Neuron (in vitro differentiated cells): Measurements from ENCODE around the gene PCYT2.
"Not testable (repeated sequence)": the region's sequence is repeated elsewhere in the genome, so short reads cannot be mapped to it uniquely, and the experiment has no call there.

Source experiments
- H2AFZ ChIP-seq: one replicate; pipeline ENCODE4 v1.6.1; 2013; ENCODE audit warnings: low read depth, mild to moderate bottlenecking, inconsistent platforms, low read length, moderate library complexity
- H3K27me3 ChIP-seq: one replicate; pipeline ENCODE4 v1.6.1; 2013; ENCODE audit warnings: low read length; ENCODE audit not compliant: insufficient read depth
- H3K36me3 ChIP-seq: one replicate; pipeline ENCODE4 v1.6.1; 2013; ENCODE audit warnings: low read length; ENCODE audit not compliant: insufficient read depth
- H3K4me1 ChIP-seq: one replicate; pipeline ENCODE4 v1.6.1; 2013; ENCODE audit warnings: low read length; ENCODE audit not compliant: insufficient read depth
- H3K4me3 ChIP-seq: 2 replicates; pipeline ENCODE4 v1.5.1; 2013; ENCODE audit warnings: mild to moderate bottlenecking, low read length, moderate library complexity
- H3K9me3 ChIP-seq: one replicate; pipeline ENCODE4 v1.6.1; 2013; ENCODE audit warnings: low read length

PCYT2 gene

GRCh38 chr17:81918333-81918669 is 7.1 kb upstream of the PCYT2 start:
- not testable (repeated sequence) for H2AFZ ChIP-seq, H3K27me3 ChIP-seq, H3K9me3 ChIP-seq
- Histone ChIP-seq H3K4me1 (peaks cover 13% of the 10 kb centered on the region), H3K4me3 (peak overlapping the region; percentile 66), H3K36me3 (peaks cover 41% of the 10 kb centered on the region)

DNA sequence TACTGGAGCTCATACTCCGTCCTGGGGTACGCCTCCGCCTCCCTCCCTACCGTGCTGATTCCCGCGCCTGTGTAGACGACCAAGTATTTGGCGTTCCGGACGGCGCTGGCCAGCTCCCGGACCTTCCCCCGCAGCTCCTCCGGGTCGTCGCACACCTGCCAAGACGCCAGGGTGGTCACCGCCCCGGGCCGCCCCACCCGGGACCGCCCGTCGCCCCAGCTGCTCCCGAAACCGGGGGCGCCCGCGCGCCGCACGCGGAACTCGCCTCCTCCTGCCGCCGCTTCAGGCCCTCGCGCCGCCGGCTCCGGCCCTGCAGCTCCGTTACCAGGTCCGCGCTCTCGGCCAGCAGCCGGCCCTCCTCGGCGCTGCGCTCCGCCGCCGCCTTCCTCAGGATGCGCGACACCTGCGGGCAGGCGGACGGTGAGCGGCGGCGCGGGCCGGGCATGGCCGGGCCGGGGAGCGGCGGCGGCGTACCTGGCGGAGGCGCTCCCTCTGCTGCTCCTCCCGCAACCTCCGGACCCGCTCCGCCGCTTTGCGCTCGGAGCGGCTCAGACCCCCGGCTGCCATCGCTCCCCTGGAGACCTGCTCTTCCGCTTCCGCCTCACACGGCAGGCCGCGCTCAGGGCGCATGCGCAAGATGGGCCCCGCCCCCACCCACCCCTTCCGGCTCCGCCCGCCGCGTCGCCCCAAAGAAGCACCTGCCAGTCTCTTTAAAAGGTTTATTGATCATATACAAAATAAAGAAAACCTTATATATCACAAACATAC is 6.5 kb upstream of the PCYT2 start, which contains the start of gene SIRT7:
Gene SIRT7 (minus strand): TSS at position 612 of the 768 bp plus-strand sequence. CDS start 45 bp downstream, at position 567.
- Histone ChIP-seq H3K9me3 (no peaks in the 10 kb centered on the region), H3K27me3 (no peaks in the 10 kb centered on the region), H3K4me1 (peaks cover 13% of the 10 kb centered on the region), H3K36me3 (peaks cover 44% of the 10 kb centered on the region), H2AFZ (no peak within 1 kb of the TSS), H3K4me3 (peak within 1 kb of the TSS; percentile 66)

DNA sequence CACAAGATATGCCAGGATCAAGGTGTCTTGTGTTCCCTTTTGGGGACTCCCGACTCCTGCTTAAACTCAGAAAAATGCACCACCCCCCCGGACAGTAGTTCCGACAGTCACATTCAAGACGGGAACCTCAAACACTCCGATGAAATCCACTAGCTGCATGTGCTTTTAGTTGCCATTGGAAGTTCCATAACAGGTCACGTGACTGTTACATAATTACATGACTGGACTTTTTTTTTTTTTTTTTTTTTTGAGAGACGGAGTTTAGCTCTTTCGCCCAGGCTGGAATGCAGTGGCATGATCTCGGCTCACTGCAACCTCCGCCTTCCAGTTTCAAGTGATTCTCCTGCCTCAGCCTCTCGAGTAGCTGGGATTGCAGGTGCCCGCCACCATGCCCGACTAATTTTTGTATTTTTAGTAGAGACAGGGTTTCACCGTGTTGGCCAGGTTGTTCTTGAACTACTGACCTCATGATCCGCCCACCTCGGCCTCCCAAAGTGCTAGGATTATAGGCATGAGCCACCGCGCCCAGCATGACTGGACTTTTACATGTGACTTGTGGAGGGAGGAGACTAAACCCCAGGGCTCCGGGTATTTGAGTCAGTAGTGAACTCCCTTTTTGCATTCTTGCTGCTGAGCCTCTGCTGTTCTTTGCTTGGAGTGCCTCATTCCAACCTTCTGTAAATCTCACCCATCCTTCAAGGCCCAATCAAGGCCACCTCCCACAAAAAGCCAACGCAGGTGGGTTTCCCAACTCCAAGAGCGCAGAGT is 5.2 kb upstream of the PCYT2 start:
- peaks cover 13% of the 10 kb centered on the region for H3K4me1 ChIP-seq
- H3K4me3 ChIP-seq, result peak overlapping the region; percentile 66
- no peaks in the 10 kb centered on the region for H3K9me3 ChIP-seq
- no peaks in the 10 kb centered on the region for H3K27me3 ChIP-seq
- peaks cover 46% of the 10 kb centered on the region for H3K36me3 ChIP-seq
- H2AFZ ChIP-seq, result no peak overlapping the region

GRCh38 chr17:81915331-81915730 is 4.1 kb upstream of the PCYT2 start:
- H3K9me3 ChIP-seq, result no peaks in the 10 kb centered on the region
- no peaks in the 10 kb centered on the region for H3K27me3 ChIP-seq
- peaks cover 16% of the 10 kb centered on the region for H3K4me1 ChIP-seq
- no peak overlapping the region for H2AFZ ChIP-seq
- H3K4me3 ChIP-seq, result no peak overlapping the region
- peaks cover 39% of the 10 kb centered on the region for H3K36me3 ChIP-seq

DNA sequence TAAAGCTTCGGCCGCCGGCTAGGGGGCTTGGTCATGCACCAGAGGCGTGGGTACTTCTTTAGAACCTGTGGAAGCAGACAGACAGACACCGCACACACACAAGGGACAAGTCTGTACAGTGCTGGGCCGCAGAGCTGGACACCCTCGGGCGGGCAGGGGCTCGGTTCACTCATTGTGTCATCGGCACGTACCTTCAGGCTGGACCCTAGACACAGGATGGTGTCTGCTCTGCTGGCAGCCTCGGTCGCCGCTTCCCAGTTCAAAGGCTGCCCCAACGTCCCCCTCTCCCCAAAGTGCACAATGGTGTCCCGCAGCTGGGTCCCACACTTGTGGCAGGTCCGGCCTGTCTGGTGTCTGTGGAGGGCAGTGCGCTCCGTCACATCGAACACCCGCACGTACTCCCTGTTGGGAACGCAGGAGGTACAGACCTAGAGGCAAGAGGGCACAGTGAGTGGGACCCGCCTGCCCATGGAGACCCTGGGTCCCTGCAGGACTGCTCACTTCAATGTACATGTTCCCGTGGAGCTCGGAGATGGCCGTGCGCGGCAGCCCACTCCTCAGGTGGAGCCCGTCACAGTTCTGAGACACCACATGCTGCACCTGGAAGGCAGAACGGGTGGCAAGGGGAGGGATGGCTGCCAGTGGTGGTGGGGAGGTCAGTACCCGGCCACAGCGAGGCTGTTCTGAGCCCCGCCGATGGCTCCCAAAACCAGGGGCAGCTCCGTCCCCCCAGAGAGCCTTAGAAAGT is 3.1 kb upstream of the PCYT2 start:
- H3K4me3 ChIP-seq, result no peak overlapping the region
- no peaks in the 10 kb centered on the region for H3K27me3 ChIP-seq
- H2AFZ ChIP-seq, result no peak overlapping the region
- no peaks in the 10 kb centered on the region for H3K9me3 ChIP-seq
- H3K4me1 ChIP-seq, result peaks cover 24% of the 10 kb centered on the region
- H3K36me3 ChIP-seq, result peaks cover 39% of the 10 kb centered on the region

- Histone ChIP-seq H3K36me3 (peaks cover 42% of the 10 kb centered on the region), H3K4me3 (no peak overlapping the region), H2AFZ (no peak overlapping the region), H3K9me3 (no peaks in the 10 kb centered on the region), H3K27me3 (no peaks in the 10 kb centered on the region), H3K4me1 (peaks cover 24% of the 10 kb centered on the region)
Measured at GRCh38 chr17:81913394-81914102, 2.3 kb upstream of the PCYT2 start.

DNA sequence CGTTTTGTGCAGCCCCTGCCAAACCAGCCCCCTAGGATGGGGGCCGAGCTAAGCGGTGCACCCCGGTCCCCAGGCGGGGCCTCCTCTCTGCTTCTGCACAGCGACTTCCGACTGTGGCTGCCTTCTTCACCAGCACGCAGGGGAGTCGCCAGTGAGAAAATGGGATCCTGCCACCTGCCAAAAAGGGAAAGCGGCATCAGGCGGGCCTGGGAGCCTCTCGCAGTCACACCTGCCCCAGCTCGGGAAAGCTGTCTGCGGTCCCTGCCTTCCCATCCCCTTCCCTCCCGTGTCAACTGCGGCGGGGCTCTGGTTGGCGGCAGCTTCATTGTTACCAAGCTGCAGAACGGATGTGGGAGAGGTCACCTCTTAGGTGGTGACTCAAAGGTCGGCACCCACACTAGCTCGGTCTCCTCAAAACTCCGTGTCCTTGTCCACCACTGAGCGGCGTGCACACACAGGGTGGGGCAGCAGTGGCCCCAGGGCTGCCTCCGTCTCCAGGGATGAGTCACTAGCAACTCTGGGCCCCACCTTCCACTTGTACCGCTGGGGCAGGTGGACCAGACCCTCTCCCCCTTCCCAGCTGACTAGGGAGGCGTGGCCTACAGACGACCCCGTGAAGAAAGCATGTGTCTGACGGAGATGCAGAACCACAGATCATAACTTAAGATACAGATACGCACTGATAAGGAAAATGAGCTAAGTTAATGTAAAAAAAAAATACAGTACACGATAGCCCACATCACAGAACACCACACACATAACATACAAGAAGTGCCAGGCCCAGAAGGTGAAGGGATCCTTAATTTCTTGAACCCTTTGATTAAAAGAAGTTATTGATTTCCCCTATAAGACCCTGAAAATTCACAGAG is 1.5 kb upstream of the PCYT2 start:
- H3K36me3 ChIP-seq, result peaks cover 49% of the 10 kb centered on the region

GRCh38 chr17:81911969-81912368 is 770 bp upstream of the PCYT2 start:
- no peak overlapping the region for H3K4me3 ChIP-seq
- H2AFZ ChIP-seq, result no peak overlapping the region
- H3K4me1 ChIP-seq, result peaks cover 15% of the 10 kb centered on the region
- H3K9me3 ChIP-seq, result no peaks in the 10 kb centered on the region
- peaks cover 55% of the 10 kb centered on the region for H3K36me3 ChIP-seq
- no peaks in the 10 kb centered on the region for H3K27me3 ChIP-seq

More for the DNA sequence above, 1.5 kb upstream of the PCYT2 start:
- H2AFZ ChIP-seq, result no peak overlapping the region
- H3K4me3 ChIP-seq, result no peak overlapping the region
- H3K4me1 ChIP-seq, result peaks cover 20% of the 10 kb centered on the region
- H3K27me3 ChIP-seq, result no peaks in the 10 kb centered on the region
- H3K9me3 ChIP-seq, result no peaks in the 10 kb centered on the region

DNA sequence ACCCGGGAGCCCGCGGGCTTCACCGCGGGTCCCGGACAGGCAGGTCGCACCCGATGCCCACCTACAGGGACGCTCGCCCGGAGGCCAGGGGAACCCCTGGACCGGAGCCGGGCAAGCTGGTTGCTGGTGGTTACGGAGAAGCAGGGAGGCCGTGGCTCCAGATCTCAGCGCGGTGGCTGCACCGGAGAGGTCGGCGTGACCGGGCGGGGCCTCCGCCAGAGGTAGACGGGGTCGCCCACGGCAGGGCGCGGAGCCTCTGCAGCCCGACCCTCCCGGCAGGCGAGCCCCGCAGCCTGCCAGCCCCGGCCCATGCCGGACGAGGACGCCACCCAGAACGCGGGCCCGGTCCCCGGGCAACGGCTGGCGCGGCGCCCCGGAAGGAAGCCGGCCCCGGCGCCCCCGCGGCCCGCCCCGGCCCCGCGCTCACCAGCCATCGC is 341 bp downstream of the PCYT2 start:
- H3K4me1 ChIP-seq, result peaks cover 11% of the 10 kb centered on the region
- H3K9me3 ChIP-seq, result no peaks in the 10 kb centered on the region
- peak overlapping the region; percentile 77 for H3K4me3 ChIP-seq
- peaks cover 56% of the 10 kb centered on the region for H3K36me3 ChIP-seq
- H3K27me3 ChIP-seq, result no peaks in the 10 kb centered on the region
- H2AFZ ChIP-seq, result peak overlapping the region; percentile 9

GRCh38 chr17:81909966-81910839 is 996 bp downstream of the PCYT2 start:
- H3K9me3 ChIP-seq, result no peaks in the 10 kb centered on the region
- no peaks in the 10 kb centered on the region for H3K27me3 ChIP-seq
- peaks cover 11% of the 10 kb centered on the region for H3K4me1 ChIP-seq
- peak overlapping the region; percentile 9 for H2AFZ ChIP-seq
- peak overlapping the region; percentile 77 for H3K4me3 ChIP-seq
- H3K36me3 ChIP-seq, result peaks cover 53% of the 10 kb centered on the region

- Histone ChIP-seq H3K27me3 (no peaks in the 10 kb centered on the region), H3K4me1 (peaks cover 11% of the 10 kb centered on the region), H3K36me3 (peaks cover 45% of the 10 kb centered on the region), H3K9me3 (no peaks in the 10 kb centered on the region), H3K4me3 (no peak overlapping the region), H2AFZ (no peak overlapping the region)
Measured at GRCh38 chr17:81909231-81909630, 2.0 kb downstream of the PCYT2 start.
